Ovary (tissue), 9 donors: ENCODE data around the gene MRAS. TPM values are rescaled to one million over a fixed set of nuclear protein-coding genes. Genes with fewer than 3 reads are reported as not detected.

Experiments used
- DNase-seq, 5 donors: peaks; one replicate each; pipeline ENCODE4 v3.0.0-alpha.2; 2019 to 2020
- H3K27ac ChIP-seq, 2 donors: fragments of 200-600 bp; one replicate each; pipeline versions ENCODE4 v1.5.1 to v1.8.0; 2019 to 2022
- H3K27me3 ChIP-seq: fragments of 200-600 bp; one replicate; pipeline ENCODE4 v1.8.0; 2022
- H3K36me3 ChIP-seq: fragments of 200-600 bp; sonication (generic); one replicate; pipeline ENCODE4 v1.5.1; 2019
- H3K4me1 ChIP-seq: one replicate; pipeline ENCODE4 v1.8.1; 2013; ENCODE audit warnings: mild to moderate bottlenecking, moderate library complexity; ENCODE audit not compliant: insufficient read depth
- H3K4me3 ChIP-seq: fragments of 200-600 bp; sonication (generic); one replicate; pipeline ENCODE4 v1.5.1; 2017
- H3K9me3 ChIP-seq, 2 donors: fragments of 200-600 bp in 1 of 2; sonication (generic) in 1 of 2; one replicate each; pipeline versions ENCODE4 v1.5.1 to v1.8.1; 2013 to 2019; ENCODE audit warnings: mild to moderate bottlenecking in 1 of 2, moderate library complexity in 1 of 2
- EP300 ChIP-seq: sonication (generic); formaldehyde crosslinking; IDR thresholded peaks from one replicate; pipeline ENCODE4 v1.6.1; 2017; ENCODE audit warnings: antibody characterized with exemption
- POLR2A ChIP-seq: fragments of 450-650 bp; IDR thresholded peaks from one replicate; pipeline ENCODE4 v1.6.1; 2017; ENCODE audit warnings: antibody characterized with exemption, mild to moderate bottlenecking, moderate library complexity
- WGBS, 3 donors: extraction: QIAGEN DNeasy Blood & Tissue Kit in 1 of 3; methylation state at CpG; one replicate each; pipeline versions ENCODE4 v1.1.5 to v1.1.7; 2013 to 2017; 5-methylcytosine and 5-hydroxymethylcytosine counted together
- intact Hi-C, 4 donors: fragments of 100-400 bp; cut with DNase I; formaldehyde crosslinking; loops; one replicate each; pipeline versions ENCODE4 v1.11.0 to v1.15.1; 2022 to 2023
- polyA plus RNA-seq, 2 donors: library from polyadenylated mRNA; stranded (reverse); fragments of 200-250 nt in 1 of 2; fragments of 350-450 nt in 1 of 2; fragmentation: Illumina TruSeq in 1 of 2; extraction: RNeasy Lipid Tissue Mini Kit (QIAGEN cat#74804) in 1 of 2; gene quantifications; one replicate each; pipeline ENCODE4 v1.2.3, GENCODE V29; 2013 to 2014
- total RNA-seq, 7 donors: library from RNA; depleted of rRNA in 2 of 7; stranded (reverse); fragments of >200 nt in 2 of 7; fragmentation: NEBNext Ultra II Directional in 3 of 7; extraction: Animal tissue kit (Norgen Biotek cat#: 25700) in 3 of 7; gene quantifications; one replicate each; pipeline versions ENCODE4 v1.1.0 to v1.2.4, GENCODE V29; 2016 to 2023
- TF ChIP-seq, protein P1 (sequence below), 3 donors: fragments of 450-650 bp in 2 of 3; fragments of 200-600 bp in 1 of 3; IDR thresholded peaks; one replicate each; pipeline versions ENCODE4 v1.5.1 to v1.8.0; 2016 to 2022; ENCODE audit warnings: antibody characterized with exemption in 3 of 3, mild to moderate bottlenecking in 1 of 3
- donor health status: DM: no; HTN: no; CAD: no; lungs with moderate emphysema.
- donor health status: DM: no; HTN: no; CAD: no.
- donor health status: Bipolar disorder and iron deficiency.
- donor health status: DM: yes; HTN: yes; CAD: no.
- donor health status: DM: no; HTN: no; CAD: no.
- donor health status: DM: yes; HTN: yes; CAD: no.

MRAS gene
- total and polyA plus RNA-seq, 9 donors: 35.9 to 148 (median 80.5) TPM

- no peak overlapping the region for H3K4me3 ChIP-seq
- intact Hi-C loops: no loop called here
- TF ChIP-seq, protein P1, sequence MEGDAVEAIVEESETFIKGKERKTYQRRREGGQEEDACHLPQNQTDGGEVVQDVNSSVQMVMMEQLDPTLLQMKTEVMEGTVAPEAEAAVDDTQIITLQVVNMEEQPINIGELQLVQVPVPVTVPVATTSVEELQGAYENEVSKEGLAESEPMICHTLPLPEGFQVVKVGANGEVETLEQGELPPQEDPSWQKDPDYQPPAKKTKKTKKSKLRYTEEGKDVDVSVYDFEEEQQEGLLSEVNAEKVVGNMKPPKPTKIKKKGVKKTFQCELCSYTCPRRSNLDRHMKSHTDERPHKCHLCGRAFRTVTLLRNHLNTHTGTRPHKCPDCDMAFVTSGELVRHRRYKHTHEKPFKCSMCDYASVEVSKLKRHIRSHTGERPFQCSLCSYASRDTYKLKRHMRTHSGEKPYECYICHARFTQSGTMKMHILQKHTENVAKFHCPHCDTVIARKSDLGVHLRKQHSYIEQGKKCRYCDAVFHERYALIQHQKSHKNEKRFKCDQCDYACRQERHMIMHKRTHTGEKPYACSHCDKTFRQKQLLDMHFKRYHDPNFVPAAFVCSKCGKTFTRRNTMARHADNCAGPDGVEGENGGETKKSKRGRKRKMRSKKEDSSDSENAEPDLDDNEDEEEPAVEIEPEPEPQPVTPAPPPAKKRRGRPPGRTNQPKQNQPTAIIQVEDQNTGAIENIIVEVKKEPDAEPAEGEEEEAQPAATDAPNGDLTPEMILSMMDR (IDR thresholded peaks at IDR 0.05): no peak
- TF ChIP-seq EP300 (no peak), POLR2A (no peak)
- no peaks in the 10 kb centered on the region for H3K36me3 ChIP-seq
- 85 to 87% (median 85%) methylated on average over 3 of the region's 3 CpGs for WGBS, 3 donors
- no peaks in the 10 kb centered on the region for H3K9me3 ChIP-seq
- no peak overlapping the region for H3K27ac ChIP-seq
- H3K4me1 ChIP-seq: peaks cover 2% of the 10 kb centered on the region
- no peak for DNase-seq
- no peaks in the 10 kb centered on the region for H3K27me3 ChIP-seq
Observed at GRCh38 chr3:138440596-138440995, 92.2 kb downstream of the MRAS start.

GRCh38 chr3:138441256-138441655 lies 92.9 kb downstream of the MRAS start:
- Histone ChIP-seq H3K27me3 (no peaks in the 10 kb centered on the region), H3K4me3 (no peak overlapping the region), H3K4me1 (no peaks in the 10 kb centered on the region), H3K36me3 (no peaks in the 10 kb centered on the region), H3K27ac (no peak overlapping the region), H3K9me3 (no peaks in the 10 kb centered on the region)
- TF ChIP-seq POLR2A: no peak
- TF ChIP-seq, protein P1 (IDR thresholded peaks at IDR 0.05): no peak
- TF ChIP-seq EP300: no peak
- intact Hi-C loops: no loop called here
- 89 to 100% (median 94%) methylated on average over 1 to 2 of the region's 2 CpGs for WGBS, 3 donors
- no peak for DNase-seq

GRCh38 chr3:138441742-138442141 lies 93.4 kb downstream of the MRAS start:
- Histone ChIP-seq H3K27me3 (no peaks in the 10 kb centered on the region), H3K27ac (no peak overlapping the region), H3K4me3 (no peak overlapping the region), H3K4me1 (no peaks in the 10 kb centered on the region), H3K36me3 (no peaks in the 10 kb centered on the region), H3K9me3 (no peaks in the 10 kb centered on the region)
- DNase-seq: no peak
- intact Hi-C loops: no loop called here
- TF ChIP-seq POLR2A: no peak
- TF ChIP-seq EP300: no peak
- TF ChIP-seq, protein P1 (IDR thresholded peaks at IDR 0.05): no peak
- WGBS, 3 donors: 49 to 61% (median 60%) methylated on average over 2 of the region's 2 CpGs

DNA sequence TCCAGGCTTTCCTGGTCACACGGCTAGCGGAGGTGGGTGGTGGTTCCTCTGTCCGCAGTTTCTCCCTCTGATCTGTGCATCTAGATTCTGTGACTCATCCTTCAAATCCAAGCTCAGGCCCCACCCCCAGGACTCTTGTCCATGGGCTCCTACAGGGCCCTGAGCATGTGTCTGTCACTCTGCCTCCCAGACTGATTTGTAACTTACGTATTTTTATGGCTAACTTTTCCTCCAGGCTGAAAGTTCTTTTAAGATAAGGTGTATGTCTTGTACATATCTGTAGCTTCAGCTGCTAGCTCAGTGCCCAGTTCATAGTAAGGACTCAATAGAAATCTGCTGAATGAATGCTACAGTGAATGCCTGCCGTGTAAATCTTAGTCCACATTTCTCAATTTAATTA lies 94.1 kb downstream of the MRAS start:
- intact Hi-C loops: no loop called here
- no peak for DNase-seq
- no peak for TF ChIP-seq POLR2A
- TF ChIP-seq, protein P1 (IDR thresholded peaks at IDR 0.05): no peak
- no peak for TF ChIP-seq EP300
- Histone ChIP-seq H3K4me1 (no peaks in the 10 kb centered on the region), H3K27ac (no peak overlapping the region), H3K36me3 (no peaks in the 10 kb centered on the region), H3K27me3 (no peaks in the 10 kb centered on the region), H3K9me3 (no peaks in the 10 kb centered on the region), H3K4me3 (no peak overlapping the region)
- 85 to 92% (median 89%) methylated on average over 5 of the region's 5 CpGs for WGBS, 3 donors
